Measurements from ENCODE around the gene EDC3. TPM values are rescaled to one million over a fixed set of nuclear protein-coding genes. Genes with fewer than 3 reads are reported as not detected.

EDC3 gene
- polyA plus RNA-seq, 1 of the 3 experiments (the other 2 are of a cell fraction), result 34.9 TPM

DNA sequence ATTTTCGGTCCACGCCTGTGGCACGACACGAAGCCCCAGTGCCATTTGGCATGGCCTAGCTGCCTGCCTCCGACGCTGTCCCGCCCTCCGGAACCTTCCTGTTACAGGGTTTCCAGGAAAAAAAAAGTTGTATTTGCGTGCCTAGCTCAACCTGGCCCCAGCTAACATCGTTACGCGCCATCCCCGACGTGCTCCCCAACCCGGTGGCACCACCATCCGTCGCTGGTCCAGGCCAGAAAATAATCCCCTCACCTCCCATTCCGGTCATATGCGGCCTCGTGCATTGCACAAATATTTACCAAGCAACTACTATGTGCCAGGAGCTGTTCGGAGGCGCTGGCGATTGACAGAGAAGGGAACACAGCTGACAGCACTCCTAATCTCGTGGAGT, 30.9 kb upstream of the EDC3 start:
- H3K27me3 ChIP-seq (ENCODE audit: insufficient read depth), result peaks cover 24% of the 10 kb centered on the region
- ChIA-PET CTCF (interaction anchor here (1.1 to 5.1 kb wide), 4 partner anchors 21 to 96 kb away, joined by 3 to 32 read pairs (median 4); no protein-coding TSS in a partner anchor), POLR2A (no interaction called here)
- WGBS (ENCODE audit: low lambda C conversion rate), result 89% methylated on average over 16 of the region's 24 CpGs
- 0 out of 2 replicates have a peak overlapping the region, but pooled peaks have one; percentile 93 for H3K4me2 ChIP-seq
- H3K27ac ChIP-seq (ENCODE audit: low read depth in 2 of 2, low read length in 1 of 2), result no peak overlapping the region
- no peaks in the 10 kb centered on the region for H3K79me2 ChIP-seq (ENCODE audit: insufficient read depth)
- H2AFZ ChIP-seq (ENCODE audit: low read depth), result 0 out of 2 replicates have a peak overlapping the region, but pooled peaks have one; percentile 95
- H3K4me3 ChIP-seq (ENCODE audit: low read depth in 2 of 2, low read length in 1 of 2), result peak overlapping the region; percentile 57 to 73
- H4K20me1 ChIP-seq (ENCODE audit: insufficient read depth), result no peaks in the 10 kb centered on the region
- no peaks in the 10 kb centered on the region for H3K9me3 ChIP-seq
- no peaks in the 10 kb centered on the region for H3K9me2 ChIP-seq
- no peak overlapping the region for H3K9ac ChIP-seq
- no peaks in the 10 kb centered on the region for H3K36me3 ChIP-seq (replicated peaks in 1 of 2; ENCODE audit: control insufficient read depth in 1 of 2, insufficient read depth in 2 of 2, low read length in 1 of 2)
- TF ChIP-seq, protein P1, sequence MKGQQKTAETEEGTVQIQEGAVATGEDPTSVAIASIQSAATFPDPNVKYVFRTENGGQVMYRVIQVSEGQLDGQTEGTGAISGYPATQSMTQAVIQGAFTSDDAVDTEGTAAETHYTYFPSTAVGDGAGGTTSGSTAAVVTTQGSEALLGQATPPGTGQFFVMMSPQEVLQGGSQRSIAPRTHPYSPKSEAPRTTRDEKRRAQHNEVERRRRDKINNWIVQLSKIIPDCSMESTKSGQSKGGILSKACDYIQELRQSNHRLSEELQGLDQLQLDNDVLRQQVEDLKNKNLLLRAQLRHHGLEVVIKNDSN (IDR thresholded peaks at IDR 0.05; ENCODE audit: borderline replicate concordance, low read depth), result no peak
- TF ChIP-seq FOXM1 (IDR thresholded peaks at IDR 0.05; ENCODE audit: low read depth), result no peak
- no peak for TF ChIP-seq EP300 (IDR thresholded peaks at IDR 0.05; ENCODE audit: borderline replicate concordance in 1 of 2, low read depth in 1 of 2, low read length in 1 of 2)
- no peak for TF ChIP-seq RCOR1 (IDR thresholded peaks at IDR 0.05; ENCODE audit: low read length)
- TF ChIP-seq NFIC (IDR thresholded peaks at IDR 0.05; ENCODE audit: borderline replicate concordance), result no peak
- TF ChIP-seq, protein P2, sequence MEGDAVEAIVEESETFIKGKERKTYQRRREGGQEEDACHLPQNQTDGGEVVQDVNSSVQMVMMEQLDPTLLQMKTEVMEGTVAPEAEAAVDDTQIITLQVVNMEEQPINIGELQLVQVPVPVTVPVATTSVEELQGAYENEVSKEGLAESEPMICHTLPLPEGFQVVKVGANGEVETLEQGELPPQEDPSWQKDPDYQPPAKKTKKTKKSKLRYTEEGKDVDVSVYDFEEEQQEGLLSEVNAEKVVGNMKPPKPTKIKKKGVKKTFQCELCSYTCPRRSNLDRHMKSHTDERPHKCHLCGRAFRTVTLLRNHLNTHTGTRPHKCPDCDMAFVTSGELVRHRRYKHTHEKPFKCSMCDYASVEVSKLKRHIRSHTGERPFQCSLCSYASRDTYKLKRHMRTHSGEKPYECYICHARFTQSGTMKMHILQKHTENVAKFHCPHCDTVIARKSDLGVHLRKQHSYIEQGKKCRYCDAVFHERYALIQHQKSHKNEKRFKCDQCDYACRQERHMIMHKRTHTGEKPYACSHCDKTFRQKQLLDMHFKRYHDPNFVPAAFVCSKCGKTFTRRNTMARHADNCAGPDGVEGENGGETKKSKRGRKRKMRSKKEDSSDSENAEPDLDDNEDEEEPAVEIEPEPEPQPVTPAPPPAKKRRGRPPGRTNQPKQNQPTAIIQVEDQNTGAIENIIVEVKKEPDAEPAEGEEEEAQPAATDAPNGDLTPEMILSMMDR (IDR thresholded peaks at IDR 0.05), result no peak
- no peak for TF ChIP-seq NRF1 (IDR thresholded peaks at IDR 0.05; ENCODE audit: low read depth, low read length)
- DNase-seq, result no peak
- no peaks in the 10 kb centered on the region for H3F3A ChIP-seq (replicated peaks; ENCODE audit: insufficient read depth)
- peaks cover 0 to 7% of the 10 kb centered on the region in 2 experiments; a peak in 1 of 4 replicates for H3K4me1 ChIP-seq (ENCODE audit: control insufficient read depth in 1 of 2, insufficient read depth in 2 of 2, low read depth in 1 of 2, low read length in 1 of 2)

DNA sequence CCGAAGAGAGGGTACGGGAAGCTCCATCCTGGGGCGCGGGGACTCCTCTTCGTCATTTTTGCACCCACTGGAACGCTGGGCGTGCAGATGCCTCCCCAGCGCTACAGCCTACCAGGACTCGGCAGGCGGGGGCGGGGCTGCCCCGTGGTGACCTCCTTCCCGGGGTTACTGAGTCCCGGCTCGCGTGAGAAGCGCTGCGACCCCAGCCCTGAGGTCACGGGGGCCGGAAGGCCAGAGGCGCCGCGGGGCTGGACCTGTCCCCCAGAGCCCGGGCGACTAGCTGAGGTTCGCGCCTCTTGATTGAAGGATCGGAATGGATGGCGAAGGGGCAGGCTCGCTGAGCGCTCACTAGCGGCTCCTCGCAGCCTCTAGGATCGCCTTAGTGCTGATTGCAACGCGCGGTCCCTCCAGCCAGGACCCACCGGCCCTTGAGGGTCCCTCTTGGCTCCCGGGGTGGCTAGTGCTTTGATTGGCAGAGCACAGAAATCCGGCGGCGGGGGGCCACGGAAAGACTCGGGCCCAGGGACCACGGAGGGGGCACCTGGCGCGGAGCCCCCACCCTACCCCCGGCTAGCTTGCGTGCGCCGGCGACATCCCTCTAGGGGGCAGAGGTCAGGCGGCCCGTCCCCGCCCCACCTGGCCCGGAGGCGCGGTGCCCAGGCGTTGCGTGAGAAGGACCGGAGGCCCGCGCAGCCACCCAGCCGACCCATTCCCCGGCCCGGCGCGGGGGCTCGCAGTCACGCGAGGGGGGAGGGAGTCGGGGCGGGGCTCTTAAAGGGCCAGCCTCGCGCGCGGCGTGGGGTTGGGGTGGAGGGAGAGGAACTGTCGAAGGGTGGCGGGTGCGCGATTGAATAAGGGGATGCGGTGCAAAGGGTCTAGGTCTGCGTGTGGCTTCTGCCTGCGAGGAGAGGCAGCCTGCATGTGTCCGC, 30.3 kb upstream of the EDC3 start:
- H3K4me1 ChIP-seq (ENCODE audit: control insufficient read depth in 1 of 2, insufficient read depth in 2 of 2, low read depth in 1 of 2, low read length in 1 of 2), result peaks cover 0 to 7% of the 10 kb centered on the region in 2 experiments; a peak in 1 of 4 replicates
- no peak overlapping the region for H3K27ac ChIP-seq (ENCODE audit: low read depth in 2 of 2, low read length in 1 of 2)
- H3K9ac ChIP-seq, result no peak overlapping the region
- 1% methylated on average over 34 of the region's 86 CpGs for WGBS (ENCODE audit: low lambda C conversion rate)
- peaks cover 18% of the 10 kb centered on the region; the same call in 1 of the 2 replicates for H3K27me3 ChIP-seq (ENCODE audit: insufficient read depth)
- peak overlapping the region; percentile 95 for H2AFZ ChIP-seq (ENCODE audit: low read depth)
- DNase-seq, result peak; percentile 79
- H3K36me3 ChIP-seq (replicated peaks in 1 of 2; ENCODE audit: control insufficient read depth in 1 of 2, insufficient read depth in 2 of 2, low read length in 1 of 2), result no peaks in the 10 kb centered on the region
- no peaks in the 10 kb centered on the region for H3F3A ChIP-seq (replicated peaks; ENCODE audit: insufficient read depth)
- peak overlapping the region; percentile 93 for H3K4me2 ChIP-seq
- peak overlapping the region; percentile 57 to 73 for H3K4me3 ChIP-seq (ENCODE audit: low read depth in 2 of 2, low read length in 1 of 2)
- CTCF ChIA-PET, result interaction anchor here (0.6 to 5.1 kb wide), 9 partner anchors 20 to 231 kb away, joined by 3 to 32 read pairs (median 4); partner anchors contain the start of genes CSK and RPP25
- no peak for TF ChIP-seq FOSL2 (IDR thresholded peaks at IDR 0.05; ENCODE audit: borderline replicate concordance, low read depth)
- TF ChIP-seq, protein P2 (IDR thresholded peaks at IDR 0.05), result 0 out of 2 replicates have a peak, but pooled peaks have one; percentile 2
- H4K20me1 ChIP-seq (ENCODE audit: insufficient read depth), result no peaks in the 10 kb centered on the region
- no peaks in the 10 kb centered on the region for H3K9me3 ChIP-seq
- POLR2A ChIA-PET, result no interaction called here
- no peaks in the 10 kb centered on the region for H3K9me2 ChIP-seq
- H3K79me2 ChIP-seq (ENCODE audit: insufficient read depth), result no peaks in the 10 kb centered on the region
